Cardiac fibroblast (primary cell): ENCODE results near the gene CREB3L2.

Experiments used
- DNase-seq, 2 donors: peaks; one replicate each; pipeline versions ENCODE4 v3.0.0 to v3.0.0-alpha.2; 2010; ENCODE audit warnings: low read depth in 2 of 2
- H3K4me3 ChIP-seq, 2 donors: replicated peaks in 1 of 2; 1 replicate in 1 of 2; 2 replicates in 1 of 2; pipeline ENCODE4 v1.5.1; 2011; ENCODE audit warnings: low read depth in 2 of 2, low read length in 2 of 2, mild to moderate bottlenecking in 2 of 2, moderate library complexity in 1 of 2
- TF ChIP-seq, protein P1 (sequence below): IDR thresholded peaks from one replicate; pipeline ENCODE4 v1.5.1; 2011; ENCODE audit warnings: low read depth, mild to moderate bottlenecking, low read length, inconsistent platforms

Gene CREB3L2

DNA sequence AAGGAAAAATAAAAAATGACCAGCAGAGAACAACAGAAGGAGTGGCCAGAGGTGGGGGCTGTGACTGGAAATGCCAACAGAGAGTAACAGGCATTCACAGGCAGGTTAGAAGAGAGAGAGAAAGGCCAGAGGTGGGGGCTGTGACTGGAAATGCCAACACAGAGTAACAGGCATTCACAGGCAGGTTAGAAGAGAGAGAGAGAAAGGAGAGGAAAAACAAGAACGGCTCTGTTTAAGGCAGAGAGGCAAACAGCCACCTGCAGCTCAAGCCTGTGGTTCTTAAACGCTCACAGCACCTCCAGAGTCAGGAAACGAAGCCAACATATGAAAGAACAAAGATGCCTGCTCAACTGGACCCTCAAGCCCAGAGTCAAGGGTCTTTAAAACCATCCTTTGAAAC is 115.6 kb downstream of the CREB3L2 start:
- TF ChIP-seq, protein P1, sequence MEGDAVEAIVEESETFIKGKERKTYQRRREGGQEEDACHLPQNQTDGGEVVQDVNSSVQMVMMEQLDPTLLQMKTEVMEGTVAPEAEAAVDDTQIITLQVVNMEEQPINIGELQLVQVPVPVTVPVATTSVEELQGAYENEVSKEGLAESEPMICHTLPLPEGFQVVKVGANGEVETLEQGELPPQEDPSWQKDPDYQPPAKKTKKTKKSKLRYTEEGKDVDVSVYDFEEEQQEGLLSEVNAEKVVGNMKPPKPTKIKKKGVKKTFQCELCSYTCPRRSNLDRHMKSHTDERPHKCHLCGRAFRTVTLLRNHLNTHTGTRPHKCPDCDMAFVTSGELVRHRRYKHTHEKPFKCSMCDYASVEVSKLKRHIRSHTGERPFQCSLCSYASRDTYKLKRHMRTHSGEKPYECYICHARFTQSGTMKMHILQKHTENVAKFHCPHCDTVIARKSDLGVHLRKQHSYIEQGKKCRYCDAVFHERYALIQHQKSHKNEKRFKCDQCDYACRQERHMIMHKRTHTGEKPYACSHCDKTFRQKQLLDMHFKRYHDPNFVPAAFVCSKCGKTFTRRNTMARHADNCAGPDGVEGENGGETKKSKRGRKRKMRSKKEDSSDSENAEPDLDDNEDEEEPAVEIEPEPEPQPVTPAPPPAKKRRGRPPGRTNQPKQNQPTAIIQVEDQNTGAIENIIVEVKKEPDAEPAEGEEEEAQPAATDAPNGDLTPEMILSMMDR: no peak
- H3K4me3 ChIP-seq: no peak overlapping the region
- no peak for DNase-seq

DNA sequence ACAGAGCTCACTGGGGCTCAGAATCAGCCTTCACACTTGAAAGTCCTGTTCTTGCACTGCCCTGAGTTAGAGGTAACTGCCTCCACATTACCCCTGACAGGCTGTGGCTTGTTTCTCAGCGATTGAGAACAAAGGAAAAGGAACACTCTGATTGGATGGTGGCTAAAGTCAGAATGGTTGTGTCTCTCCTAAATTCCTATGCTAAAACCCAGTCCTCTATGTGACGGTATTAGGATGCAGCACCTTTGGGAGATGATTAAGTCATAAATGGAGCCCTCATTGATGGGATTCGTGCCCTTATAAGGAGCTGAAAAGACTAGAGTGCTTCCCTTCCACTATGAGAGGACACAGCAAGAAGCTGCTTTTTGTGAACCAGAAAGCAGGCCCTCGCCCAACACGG is 116.2 kb downstream of the CREB3L2 start:
- TF ChIP-seq, protein P1: no peak
- DNase-seq: no peak
- no peak overlapping the region for H3K4me3 ChIP-seq

DNA sequence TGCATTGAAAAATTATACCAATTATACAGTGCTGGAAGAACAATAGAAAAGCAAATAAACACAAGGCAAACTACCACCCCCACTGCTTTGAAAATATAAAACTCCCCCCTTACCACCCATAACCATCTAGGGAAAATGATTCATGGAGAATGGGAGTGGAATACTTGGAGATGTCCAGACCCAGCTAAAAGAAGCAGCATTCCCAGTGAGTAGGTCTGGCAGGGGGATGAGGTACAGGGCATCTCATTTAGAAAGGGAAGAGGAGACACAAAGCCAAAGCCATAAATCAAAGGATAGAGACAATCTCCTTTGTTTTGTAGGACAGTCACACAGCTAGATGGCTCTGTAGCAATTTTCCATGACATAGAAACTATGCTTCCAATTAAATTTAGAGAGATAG is 119.1 kb downstream of the CREB3L2 start:
- peak in 1 of 2 donors; percentile 66 for DNase-seq
- TF ChIP-seq, protein P1: no peak
- no peak overlapping the region for H3K4me3 ChIP-seq

DNA sequence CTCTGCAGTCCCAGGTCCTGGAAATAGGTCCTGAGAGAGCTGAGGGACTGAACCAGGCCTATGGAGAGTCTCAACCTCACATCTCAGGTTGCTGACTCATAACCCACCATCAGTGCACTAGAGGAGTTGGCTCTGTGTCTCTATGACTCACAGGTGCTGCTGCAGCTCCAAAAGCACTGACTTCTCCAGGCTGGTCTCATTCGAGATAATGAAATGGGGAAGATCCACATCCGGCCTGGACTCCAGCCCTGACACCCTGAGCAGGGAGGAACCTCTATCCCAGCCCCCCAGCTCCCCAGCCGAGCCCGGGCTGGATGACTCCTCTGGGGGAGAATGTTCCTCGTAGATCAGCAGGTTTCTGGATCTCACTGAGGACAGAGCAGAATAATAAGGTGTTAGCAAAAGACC is 119.6 kb downstream of the CREB3L2 start:
- peak; percentile 91 to 99 for DNase-seq
- TF ChIP-seq, protein P1: no peak
- H3K4me3 ChIP-seq: no peak overlapping the region

DNA sequence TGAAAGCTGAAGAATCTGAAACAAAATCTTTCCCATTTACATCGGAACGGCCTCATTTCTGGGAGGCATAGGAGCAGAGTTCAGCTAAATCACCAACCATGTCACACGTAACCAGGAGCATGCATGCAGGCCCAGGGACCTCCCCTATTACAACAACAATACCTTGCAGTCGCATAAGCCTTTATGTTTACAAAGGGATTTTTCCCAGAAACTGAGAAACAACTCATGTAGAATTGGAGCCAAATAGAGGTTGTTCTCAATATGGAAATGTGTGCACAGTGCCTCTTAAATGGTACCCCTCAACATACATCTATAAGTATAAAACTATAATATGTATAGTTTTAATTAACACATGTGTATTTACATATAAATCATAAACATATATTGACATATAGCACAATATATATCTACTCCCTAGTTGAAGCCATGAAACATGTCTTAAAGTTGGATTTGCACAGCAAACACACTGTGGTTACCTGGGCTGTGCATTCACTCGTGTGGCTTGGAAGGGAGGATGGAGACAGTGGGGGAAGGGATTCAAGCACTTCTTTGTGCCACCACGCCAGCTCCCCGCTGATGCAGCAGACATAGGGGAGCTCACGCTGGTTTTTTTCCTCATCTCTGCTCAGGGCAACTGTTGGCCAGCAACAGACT is 120.2 kb downstream of the CREB3L2 start:
- no peak overlapping the region for H3K4me3 ChIP-seq
- DNase-seq: no peak
- TF ChIP-seq, protein P1: no peak

DNA sequence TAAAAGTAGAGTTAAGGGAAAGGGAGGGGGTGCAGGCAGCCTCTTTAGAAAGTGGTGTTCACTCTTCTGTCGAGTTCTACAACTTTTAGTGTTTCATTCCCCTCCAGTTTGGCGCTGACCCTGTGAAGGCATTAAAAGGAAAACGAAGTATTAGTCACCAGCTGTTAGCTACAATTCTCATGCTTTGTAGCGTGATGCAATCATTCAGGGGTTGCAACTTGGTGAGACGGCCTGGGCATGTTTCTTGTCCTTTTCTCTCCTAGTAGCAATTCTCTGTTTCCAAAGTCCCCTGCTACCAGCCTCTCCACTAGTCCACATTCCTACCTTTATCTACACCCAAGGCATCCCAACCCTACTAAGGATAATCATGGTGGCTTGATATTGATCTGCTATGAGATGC is 121.5 kb downstream of the CREB3L2 start:
- DNase-seq: peak; percentile 81 to 96
- no peak overlapping the region for H3K4me3 ChIP-seq
- TF ChIP-seq, protein P1: no peak
